Fibroblast of skin of scalp (primary cell): ENCODE results near the gene SYNE2.

Source experiments
- DNase-seq: peaks from one replicate; pipeline ENCODE4 v3.0.0-alpha.2; 2013

Gene SYNE2

GRCh38 chr14:64225151-64225757 is 372.4 kb downstream of the SYNE2 start:
- no peak for DNase-seq

DNA sequence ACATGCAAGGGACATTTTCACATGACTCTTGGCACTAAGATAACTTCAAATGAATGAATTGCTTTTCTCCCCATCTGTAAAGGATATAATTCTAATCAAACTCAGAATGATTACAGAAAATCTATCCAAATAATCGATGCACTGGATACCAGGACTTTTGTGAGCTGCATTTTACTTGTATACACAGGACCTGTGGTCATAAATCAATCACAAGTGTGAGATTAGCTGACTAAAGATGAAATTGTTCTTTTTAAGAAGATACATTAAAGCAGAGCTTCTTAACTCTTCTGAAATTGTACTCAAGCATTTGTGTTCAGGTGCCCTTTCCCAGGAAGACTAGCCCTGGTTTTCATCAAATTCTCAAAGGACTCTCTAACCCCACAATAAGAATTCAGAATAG is 375.1 kb downstream of the SYNE2 start:
- no peak for DNase-seq

DNA sequence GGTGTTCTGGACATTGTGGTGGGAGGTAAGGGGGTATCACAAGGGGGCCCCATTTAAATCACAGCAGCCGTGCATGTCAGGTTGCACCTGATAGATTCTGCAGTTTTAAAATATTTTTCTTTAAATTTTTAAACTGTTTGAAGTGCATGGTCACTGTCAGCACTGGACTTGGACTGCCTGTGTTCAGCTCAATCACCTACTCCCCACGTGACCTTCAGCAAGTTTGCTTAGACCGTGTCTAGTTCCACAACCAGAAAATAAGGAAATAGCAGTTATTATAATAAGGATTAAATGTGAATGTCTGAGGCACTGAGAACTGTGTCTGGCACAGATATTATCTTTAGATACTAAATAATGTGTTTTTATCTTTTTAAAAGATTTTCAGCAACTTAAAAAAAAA is 376.7 kb downstream of the SYNE2 start:
- DNase-seq: no peak

DNA sequence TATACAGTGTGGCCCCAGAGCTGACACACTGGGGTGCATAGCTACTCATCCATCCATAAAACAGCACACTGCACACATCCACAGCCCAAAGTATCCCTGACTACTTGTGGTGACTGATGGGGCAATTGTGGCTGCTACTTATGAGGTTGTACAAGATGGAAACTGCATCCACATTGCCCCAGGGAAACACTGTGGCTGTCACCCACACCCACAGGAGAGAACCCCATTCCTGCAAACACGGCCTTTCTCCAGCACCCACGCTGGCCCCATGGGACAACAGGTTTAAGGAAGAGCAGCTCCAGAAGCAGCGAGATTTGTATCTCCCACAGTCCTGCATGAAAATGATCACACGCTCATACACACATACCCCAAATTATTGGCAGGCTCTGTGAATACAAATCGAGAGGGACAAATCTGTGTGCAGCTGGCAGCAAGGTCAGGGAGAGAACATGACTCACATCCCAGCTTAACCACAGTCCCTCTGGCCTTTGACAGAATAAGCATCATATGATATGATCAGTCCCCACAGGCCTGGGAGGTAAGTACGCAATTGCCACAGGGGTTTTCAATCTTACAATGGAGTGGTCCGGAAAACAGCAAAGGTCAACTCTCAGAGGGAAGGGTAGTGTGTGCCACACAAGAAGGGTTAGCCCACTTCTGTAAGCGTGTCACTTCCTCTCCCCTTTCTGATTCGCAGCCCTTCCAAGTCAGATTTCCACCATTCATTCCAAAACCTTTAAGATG is 379.5 kb downstream of the SYNE2 start:
- peak; percentile 51 for DNase-seq

DNA sequence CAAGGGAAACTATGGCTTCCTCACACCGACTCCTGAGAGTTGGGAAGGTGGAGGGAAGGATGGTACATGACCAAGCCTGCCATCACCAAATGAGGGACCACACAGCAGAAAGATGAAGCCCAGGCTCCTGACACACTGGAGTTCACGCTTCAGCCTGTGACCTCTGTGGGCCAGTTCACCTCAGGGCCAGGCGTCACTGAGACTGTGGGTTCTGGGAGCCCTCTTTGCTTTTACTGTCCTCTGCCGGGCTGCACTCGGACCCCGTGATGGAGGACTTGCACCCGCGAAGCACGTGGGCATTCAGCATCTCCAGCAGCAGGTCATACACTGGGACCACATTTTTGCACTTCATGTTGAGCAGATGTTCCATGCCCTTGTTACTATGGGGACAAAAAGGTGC is 380.1 kb downstream of the SYNE2 start:
- DNase-seq: no peak

GRCh38 chr14:64233531-64234190 is 380.9 kb downstream of the SYNE2 start:
- DNase-seq: peak; percentile 21

GRCh38 chr14:64234877-64235651 is 382.3 kb downstream of the SYNE2 start:
- DNase-seq: peak; percentile 30

DNA sequence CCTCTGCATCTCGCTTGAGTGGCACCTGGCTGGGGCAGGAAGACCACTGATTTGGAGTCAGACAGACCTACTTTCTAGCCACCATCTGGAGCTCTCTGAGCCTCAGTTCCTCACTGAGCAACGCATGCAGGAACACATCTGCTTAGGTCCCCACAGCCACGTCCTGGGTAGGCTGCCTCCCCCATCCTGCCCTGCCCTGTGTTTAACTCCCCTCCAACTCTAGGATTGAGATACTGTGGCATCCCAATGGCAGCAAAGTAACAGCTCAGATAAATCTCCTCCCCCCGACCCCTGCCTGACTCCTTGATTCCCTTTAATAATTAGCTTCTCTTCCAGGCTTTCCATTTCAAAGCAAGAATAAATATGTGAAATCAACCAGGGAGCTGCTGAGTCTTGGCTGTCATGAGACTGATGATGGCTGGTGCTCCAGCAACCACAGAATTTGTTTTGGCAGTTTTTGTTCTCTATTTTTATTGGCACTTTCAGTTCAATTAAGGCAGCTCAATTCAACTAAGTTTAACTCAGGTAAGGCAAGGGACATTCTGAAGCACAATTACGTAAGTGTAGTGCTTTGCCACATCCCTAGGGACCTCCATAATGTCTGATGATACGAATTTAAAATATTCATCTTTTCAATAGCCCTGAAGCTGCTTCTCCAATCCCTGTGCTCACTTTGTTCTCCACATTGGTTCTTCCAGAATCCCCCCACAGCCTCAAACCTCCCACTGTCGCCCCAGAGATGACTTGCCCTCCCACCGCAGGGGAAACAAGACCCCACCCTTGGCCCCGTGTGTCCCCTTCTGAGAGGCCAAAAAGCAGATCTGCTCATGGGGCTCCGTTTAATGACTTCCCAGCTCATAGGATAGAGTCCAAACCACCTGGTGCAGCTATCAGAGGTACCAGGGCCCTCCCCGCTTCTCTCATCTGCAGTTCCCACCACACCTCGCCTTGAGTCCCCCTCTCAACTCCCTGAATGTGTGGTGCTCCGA is 383.1 kb downstream of the SYNE2 start:
- no peak for DNase-seq

DNA sequence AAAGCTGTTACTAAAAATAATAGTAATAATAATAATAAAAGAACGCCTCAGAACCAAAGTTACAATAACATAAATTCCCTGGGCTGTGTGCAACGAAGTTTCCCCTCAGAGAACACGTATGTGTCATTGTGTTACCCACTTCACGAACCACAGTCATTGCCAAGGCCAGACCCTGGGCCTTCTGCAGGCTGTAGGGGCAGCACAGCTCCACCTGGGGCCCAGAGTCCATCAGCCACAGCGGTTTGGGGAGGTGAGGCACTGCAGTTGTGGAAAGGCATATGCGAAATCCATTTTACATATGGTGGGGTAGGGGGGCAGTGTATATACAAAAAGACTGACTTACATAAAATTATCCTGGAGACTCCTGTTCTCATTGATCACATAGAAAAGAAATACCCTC is 385.2 kb downstream of the SYNE2 start:
- DNase-seq: no peak

DNA sequence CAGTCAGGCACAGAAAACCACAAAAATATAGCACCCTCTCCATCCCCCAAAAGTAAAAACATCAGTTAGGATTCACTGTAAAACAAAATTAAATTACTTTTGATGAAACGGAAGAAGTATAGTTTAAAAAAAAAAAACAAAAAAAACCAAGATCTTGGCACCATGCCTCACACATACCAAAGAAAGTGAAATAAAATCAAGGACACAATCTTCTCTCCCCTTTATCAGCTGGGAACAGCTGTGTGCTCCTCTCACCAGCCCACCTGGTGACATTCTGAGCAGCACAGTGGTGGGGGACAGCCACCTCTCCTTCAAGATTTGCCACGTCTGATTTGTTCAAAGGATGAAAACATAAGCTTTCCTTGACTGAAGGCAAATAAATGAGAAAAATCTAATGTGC is 385.8 kb downstream of the SYNE2 start:
- no peak for DNase-seq

DNA sequence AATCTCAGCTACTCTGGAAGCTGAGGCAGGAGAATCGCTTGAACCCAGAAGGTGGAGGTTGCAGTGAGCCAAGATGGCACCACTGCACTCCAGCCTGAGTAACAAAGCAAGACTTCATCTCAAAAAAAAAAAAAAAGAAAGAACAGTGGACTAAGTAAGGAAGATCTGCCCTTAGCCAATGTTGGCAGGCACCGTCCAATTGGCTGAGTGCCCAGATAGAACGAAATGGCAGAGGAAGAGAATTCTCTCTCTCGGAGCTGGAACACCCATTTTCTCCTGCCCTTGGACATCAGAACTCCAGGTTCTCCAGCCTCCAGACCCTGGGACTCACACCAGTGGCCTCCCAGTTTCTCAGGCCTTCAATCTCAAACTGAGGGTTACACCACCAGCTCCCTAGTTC is 391.5 kb downstream of the SYNE2 start:
- no peak for DNase-seq

DNA sequence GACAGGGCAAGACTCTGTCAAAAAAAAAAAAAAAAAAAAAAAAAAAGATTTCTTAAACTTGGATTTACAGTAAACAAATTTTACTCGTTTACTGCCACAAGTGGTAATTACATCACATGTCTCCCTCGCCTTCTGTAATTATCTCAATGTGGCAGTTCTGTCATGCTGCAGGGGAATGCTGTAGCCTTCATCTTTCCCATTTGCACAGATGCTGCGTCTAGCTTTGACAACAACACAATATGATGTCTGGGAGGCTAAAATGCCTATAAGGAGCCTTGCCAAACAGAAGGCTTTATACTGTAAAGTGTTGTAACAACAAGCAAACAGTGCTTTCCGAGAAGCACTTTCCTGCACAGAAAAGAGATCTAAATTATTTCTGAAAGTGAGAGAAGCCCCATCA is 392.7 kb downstream of the SYNE2 start:
- no peak for DNase-seq

DNA sequence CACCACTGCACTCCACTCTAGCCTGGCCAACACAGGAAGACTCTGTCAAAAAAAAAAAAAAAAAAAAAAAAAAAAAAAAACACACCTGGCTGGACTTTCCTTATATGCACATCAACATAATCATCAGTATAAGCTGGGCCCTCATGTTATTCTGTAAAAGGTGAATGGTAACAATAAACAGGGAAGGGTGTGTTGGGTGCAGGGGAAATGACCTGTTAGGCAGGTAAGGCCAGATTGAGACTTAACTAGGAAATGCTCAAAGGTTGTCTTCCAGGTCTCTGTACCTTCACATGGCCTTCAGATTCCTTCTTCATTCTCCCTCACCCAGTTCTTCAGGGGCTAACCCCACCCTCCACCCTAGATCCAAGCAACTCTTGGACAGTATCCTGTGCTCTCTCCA is 393.9 kb downstream of the SYNE2 start:
- no peak for DNase-seq

- no peak for DNase-seq
These were observed 394.4 kb downstream of the SYNE2 start for GRCh38 chr14:64247195-64247594.

GRCh38 chr14:64248689-64249088 is 395.9 kb downstream of the SYNE2 start:
- DNase-seq: no peak

GRCh38 chr14:64249363-64249762 is 396.6 kb downstream of the SYNE2 start:
- no peak for DNase-seq

- peak; percentile 53 for DNase-seq
These were observed 400.9 kb downstream of the SYNE2 start for GRCh38 chr14:64253672-64254071.

DNA sequence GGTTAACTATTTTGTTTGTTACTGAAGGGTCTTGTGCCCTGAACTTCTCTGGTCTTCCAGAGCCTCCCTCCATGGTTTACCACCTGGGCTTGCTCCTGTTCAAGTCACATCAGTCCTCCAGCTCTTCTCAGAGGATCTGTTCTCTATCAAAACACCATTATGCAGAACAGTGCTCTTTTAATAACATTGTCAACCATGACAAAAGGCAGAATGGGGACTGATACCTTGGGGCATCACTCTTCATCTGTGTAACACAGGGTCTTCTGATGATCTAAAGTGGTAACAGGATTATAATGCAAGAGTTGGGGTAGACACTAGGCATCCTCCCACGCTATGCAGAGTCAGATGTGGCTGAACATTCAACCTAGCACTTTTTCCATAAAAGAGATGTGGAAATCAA is 403.0 kb downstream of the SYNE2 start:
- no peak for DNase-seq

GRCh38 chr14:64260418-64260817 is 407.6 kb downstream of the SYNE2 start:
- no peak for DNase-seq

DNA sequence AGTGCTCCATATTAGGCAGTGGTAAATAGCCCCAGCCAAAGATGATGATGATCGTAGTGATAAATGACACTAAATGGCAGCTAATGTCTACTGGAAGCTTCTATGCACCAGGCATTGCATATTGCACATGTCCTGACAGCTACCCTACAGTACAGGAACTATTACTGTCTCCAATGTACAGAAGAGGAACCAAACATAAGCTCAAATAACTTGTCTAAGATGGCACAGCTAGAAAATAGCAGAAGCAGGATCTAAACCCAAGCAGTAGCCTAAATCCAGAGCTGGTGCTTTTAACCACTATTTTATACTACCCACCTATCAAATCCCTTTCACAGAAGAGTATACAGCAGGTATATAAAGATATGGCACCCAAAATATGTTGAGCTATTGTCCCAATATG is 412.4 kb downstream of the SYNE2 start:
- no peak for DNase-seq

- peak; percentile 64 for DNase-seq
These were observed 413.4 kb downstream of the SYNE2 start for GRCh38 chr14:64266239-64266638.

GRCh38 chr14:64272019-64272418 is 419.2 kb downstream of the SYNE2 start:
- no peak for DNase-seq
